GM21786 (cell line): ENCODE measurements around the gene LMNA.
"Not testable (repeated sequence)": the region's sequence is repeated elsewhere in the genome, so short reads cannot be mapped to it uniquely, and the experiment has no call there.

Experiments
- ATAC-seq: cut with Tn5 transposase; IDR thresholded peaks from one replicate; pipeline ENCODE4 v1.9.1; 2021; ENCODE audit not compliant: unreplicated experiment

Gene LMNA

GRCh38 chr1:156160000-156160742 lies 45.7 kb downstream of the LMNA start:
- no peak for ATAC-seq

- ATAC-seq = no peak
Measured at GRCh38 chr1:156160743-156161171, 46.2 kb downstream of the LMNA start.

- no peak for ATAC-seq
Measured at GRCh38 chr1:156162430-156163037, 48.0 kb downstream of the LMNA start.

GRCh38 chr1:156163712-156164111 lies 49.2 kb downstream of the LMNA start:
- ATAC-seq = no peak

- no peak for ATAC-seq
Measured at GRCh38 chr1:156164125-156164831, 49.8 kb downstream of the LMNA start.

- ATAC-seq = no peak
Measured at GRCh38 chr1:156165083-156165482, 50.6 kb downstream of the LMNA start.

- no peak for ATAC-seq
Measured at GRCh38 chr1:156167536-156167935, 53.0 kb downstream of the LMNA start.

GRCh38 chr1:156172696-156173470 lies 58.4 kb downstream of the LMNA start:
- no peak for ATAC-seq

- ATAC-seq = no peak
Measured at GRCh38 chr1:156176610-156177210, 62.2 kb downstream of the LMNA start.

- no peak for ATAC-seq
Measured at GRCh38 chr1:156177919-156178654, 63.6 kb downstream of the LMNA start.

- ATAC-seq = no peak
Measured at GRCh38 chr1:156180471-156180870, 66.0 kb downstream of the LMNA start.

- ATAC-seq = not testable (repeated sequence)
Measured at GRCh38 chr1:156181391-156181924, 66.9 kb downstream of the LMNA start.

- not testable (repeated sequence) for ATAC-seq
Measured at GRCh38 chr1:156182010-156182779, 67.7 kb downstream of the LMNA start.

GRCh38 chr1:156186347-156187177 lies 72.1 kb downstream of the LMNA start:
- not testable (repeated sequence) for ATAC-seq
